ENCODE measurements around the gene CIAO3.
"Not testable (repeated sequence)": the region's sequence is repeated elsewhere in the genome, so short reads cannot be mapped to it uniquely, and the experiment has no call there.

Gene CIAO3

DNA sequence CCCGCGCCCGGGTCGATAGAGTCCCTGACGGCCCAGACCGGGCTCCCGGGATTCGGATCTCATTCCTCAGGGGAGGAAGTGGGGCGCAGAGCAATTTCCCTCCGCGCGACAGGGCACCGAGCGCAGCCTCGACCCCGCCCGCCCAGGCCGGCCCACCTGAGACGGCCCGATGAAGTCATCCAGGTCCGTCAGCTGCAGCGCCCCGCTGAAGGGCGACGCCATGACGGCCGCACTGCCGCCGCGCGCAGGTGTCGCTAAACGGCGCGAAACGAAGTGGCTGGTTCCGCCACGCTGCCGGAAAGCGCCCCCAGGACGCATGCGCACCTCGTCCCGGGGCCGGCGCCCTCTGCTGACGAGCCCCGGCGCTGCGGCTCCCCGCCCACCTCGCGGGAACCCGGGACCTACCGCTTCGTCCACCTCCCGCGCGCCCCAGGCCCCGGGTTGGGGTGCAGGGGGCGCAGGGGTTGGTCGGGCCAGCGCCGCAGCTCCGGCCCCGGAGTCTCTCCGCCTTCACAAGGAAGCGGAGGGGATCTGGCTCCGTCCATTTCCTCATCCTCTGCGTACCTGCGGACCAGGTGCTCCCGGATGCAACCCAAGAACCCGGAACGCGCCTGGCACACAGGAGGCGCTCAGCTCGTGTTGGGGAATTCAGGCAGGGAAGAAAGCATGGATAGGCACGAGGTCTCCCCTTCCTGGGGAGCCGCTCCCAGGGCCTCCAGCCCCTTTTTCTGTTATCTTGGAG lies at the start of gene CIAO3:
CIAO3 (minus strand) TSS at position 234 of the 742 bp plus-strand sequence; CDS start at position 222, 12 bp downstream.
- peak; percentile 92 for DNase-seq (ENCODE audit: low spot score)

DNA sequence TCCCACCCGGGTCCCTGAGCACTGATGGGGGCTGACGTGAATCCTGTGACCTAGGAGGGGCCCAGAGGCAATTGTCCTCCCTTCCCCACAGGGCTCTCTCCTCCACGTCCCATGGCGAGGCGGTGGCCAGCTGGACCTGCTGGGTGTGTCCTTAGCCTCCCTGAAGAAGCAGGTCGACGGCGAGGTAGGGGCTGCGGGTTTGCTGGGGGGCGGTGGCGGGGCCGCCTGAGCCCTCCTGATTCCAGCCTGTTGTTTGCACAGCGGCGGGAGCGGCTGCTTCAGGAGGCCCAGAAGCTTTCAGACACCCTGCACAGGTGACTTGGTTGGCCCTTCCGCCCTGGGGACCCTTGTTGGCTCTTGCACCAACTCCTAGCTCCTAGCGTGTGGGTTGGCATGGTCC lies 49.3 kb upstream of the CIAO3 start:
- DNase-seq (ENCODE audit: low spot score): no peak

DNA sequence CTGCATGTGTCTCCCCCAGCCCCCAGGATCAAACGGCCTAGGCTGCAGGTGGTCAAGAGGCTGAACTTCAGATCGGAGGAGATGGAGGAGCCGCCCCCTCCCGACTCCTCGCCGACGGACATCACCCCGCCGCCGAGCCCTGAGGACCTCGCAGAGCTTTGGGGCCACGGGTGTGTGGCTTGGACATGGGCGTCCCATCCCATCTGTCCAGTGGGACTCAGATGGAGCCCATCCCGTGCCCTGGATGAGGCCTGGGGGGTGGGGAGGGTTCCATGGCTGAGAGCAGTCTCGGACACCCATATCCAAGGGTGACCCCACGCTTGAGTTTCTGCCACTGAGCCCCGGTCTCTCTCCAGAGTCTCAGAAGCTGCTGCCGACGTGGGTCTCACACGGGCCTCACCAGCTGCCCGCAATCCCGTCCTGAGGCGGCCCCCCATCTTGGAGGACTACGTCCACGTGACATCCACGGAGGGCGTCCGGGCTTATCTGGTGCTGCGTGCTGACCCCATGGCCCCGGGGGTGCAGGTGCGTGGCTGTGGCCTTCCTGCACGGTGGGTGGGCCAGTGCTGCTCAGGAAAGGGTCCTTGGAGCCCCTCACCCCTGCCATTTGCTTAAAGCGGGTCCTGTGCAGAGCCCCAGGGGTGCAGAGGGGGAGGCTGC lies 48.5 kb upstream of the CIAO3 start:
- DNase-seq (ENCODE audit: low spot score): no peak

DNA sequence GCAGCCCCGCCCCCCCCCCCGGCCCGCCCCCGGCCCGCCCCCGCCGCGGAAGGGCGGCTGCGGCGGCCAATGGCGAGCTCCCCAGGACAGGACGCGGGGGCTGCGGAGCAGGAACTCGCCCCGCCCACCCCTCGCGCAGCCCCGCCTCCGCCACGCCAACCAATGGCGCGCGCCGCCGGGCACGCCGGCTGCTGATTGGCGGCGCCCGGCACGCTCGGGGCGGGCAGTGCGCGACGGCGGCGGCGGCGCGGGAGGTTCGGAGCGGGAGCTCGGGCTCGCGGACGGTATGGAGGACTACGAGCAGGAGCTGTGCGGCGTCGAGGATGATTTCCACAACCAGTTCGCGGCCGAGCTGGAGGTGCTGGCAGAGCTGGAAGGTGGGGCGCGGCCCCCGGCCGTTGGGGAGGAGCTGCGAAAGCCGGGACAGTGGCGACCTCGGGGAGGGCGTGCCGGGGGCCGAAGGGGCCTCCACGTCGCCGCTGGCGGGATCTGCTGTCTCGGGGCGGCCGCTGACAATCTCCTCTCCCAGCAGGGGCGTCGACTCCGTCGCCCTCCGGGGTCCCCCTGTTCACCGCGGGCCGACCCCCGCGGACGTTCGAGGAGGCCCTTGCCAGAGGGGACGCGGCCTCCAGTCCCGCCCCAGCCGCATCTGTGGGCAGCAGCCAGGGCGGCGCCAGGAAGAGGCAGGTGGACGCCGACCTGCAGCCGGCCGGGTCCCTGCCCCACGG lies 47.8 kb upstream of the CIAO3 start, which contains the start of gene CHTF18:
CHTF18 (plus strand) TSS at position 222 of the 728 bp plus-strand sequence; CDS start at position 287, 65 bp downstream.
- DNase-seq (ENCODE audit: low spot score): peak; percentile 100

DNA sequence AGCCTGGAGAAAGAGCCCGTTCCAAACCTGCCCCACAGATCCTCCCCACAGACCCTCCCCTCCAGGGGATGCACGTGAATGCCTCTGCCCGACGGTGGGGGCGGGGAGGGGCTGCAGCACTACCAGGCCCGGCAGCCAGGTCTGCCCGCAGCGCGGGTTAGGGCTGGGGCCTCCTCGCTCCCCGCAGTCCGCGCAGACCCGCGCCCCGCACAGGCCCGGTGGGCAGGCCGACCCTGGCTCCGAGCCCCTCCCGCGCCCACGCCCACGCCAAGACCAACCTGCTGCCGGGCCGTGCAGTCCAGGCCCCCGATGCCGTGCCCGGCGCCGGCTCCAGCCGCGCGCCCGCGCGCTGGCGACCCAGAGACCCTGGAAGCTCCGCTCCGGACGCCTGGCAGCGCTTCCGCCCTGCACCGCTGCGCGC lies 47.2 kb upstream of the CIAO3 start, which contains the start of gene RPUSD1:
RPUSD1 (minus strand) TSS at position 404 of the 421 bp plus-strand sequence. CDS start 644 bp downstream, outside the sequence.
- no peak for DNase-seq (ENCODE audit: low spot score)

DNA sequence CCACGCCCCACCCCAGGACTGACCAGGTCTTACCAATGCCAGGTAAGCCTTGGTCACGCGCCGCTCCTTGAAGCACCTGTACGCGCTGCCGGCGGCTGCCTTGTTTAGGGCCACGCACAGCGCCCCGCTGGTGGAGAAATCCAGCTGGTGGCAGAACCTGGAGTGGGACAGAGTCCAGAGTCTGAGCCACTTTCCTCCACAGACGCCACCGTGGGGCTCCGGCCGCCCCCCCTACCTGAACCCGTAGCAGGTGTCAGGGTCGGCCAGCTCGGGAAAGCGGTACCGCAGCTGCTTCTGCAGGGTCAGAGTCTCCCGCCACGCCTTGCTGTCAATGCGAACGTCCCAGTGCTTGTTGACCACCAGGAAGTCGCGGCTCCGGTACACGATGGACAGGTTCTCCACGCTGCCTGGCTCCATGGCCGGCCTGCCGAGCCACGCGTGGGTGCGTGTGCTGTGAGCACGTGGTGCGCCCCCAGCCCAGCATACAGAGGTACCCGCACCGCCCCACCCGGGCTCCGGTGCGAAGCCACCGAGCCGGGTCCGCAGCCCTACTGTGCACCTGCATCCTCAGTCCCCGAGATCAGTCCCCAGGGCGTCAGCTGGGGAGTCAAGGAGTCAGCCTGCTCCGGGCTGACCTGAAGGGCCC lies 46.6 kb upstream of the CIAO3 start:
- DNase-seq (ENCODE audit: low spot score): no peak

DNA sequence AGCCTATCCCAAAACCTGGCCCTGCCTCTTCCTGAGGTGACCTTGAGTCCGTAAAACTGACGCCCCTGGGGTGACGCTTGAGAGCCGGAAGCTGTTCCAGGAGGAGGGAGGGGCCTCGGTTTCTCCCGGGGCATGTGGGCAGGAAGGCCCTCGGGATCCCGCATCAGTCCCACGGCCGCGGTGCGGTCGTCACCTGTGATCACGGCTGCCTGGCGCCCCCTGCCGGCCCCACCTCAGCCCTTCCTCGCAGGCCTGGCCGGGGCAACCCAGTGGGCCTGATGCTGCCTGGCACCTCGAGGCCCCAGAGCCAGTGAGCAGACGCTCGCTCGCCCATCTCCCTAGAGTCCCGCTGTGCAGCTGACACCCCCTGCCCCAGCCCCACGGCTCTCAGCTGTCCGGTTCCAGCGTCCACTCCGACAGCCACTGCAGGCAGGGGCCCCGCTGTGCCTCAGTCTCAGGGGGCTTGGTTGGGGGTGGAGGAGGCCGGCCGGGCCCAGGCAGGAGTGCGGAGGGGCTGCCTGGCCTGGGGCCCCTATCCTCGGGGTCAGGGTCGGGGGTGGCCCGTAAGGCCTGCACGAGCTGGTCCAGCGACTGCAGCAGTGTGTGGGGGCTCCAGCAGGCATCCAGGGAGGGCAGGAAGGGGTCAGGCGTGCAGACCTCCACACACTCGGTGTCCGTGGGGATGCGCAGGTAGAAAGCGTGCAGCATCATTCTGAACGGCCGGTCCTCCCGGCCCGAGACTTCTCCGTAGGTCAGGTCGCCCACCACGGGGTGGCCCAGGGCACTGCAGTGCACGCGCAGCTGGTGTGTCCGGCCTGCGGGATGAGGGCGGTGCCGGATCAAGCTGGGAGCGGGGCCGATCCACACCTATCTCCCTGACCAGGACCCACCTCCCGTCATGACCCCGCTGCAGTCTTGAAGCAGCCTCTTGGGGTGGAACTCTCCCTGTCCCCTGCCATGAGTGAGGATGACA lies 45.1 kb upstream of the CIAO3 start:
- DNase-seq (ENCODE audit: low spot score): peak; percentile 74

DNA sequence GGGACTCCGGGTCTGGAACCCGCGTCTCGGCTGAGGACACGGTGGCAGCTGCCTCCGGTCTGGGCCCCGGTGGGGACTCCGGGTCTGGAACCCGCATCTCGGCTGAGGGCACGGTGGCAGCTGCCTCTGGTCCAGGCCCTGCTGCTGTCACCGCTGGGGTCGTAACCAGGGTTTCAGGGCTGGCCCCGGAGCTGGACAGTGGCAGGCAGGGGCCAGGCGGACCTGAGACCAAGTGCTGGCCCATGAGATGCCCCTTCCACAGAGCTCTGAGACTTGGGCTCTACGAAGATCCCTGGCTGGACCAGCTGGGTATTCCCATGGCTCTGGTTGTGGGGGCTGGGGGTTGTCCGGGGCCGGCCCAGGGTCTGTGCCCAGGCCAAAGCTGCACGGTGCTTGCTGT lies 43.6 kb upstream of the CIAO3 start:
- DNase-seq (ENCODE audit: low spot score): no peak

DNA sequence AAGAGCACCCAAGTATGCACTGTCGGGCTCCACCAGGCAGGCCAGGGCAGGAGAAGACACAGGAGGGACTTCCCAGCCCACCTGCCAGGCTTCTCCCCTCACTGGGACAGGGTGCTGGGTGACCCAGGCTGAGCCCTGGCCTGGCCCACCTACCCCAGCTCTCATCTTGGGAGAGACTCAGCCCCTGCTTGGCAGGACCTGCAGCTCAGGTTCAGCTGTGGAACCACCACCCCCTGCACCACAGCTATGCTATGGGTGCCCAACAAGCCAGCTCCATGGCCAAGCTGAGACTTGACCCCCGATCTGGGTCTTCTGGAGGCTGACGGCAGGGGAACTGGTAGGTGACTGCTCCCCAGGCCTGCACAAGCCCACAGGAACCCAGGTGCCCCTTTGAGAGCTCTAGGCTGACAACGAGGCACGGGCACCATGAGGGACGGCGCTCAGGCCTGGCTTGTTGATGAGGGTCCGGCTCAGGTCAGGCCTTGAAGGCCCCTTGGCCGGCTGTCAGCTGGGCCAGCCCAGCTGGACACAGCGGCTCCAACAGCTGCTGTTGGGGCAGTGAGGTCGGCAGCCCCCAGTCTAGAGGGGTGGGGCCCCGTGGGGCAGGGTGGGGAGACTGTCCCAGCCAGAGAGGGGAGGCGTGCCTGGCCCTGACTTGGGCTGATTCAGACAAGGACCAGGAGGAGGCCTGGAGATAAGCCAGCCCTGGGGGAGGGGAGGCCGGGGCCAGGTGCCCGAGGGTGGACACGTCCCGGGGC lies 42.8 kb upstream of the CIAO3 start:
- no peak for DNase-seq (ENCODE audit: low spot score)

DNA sequence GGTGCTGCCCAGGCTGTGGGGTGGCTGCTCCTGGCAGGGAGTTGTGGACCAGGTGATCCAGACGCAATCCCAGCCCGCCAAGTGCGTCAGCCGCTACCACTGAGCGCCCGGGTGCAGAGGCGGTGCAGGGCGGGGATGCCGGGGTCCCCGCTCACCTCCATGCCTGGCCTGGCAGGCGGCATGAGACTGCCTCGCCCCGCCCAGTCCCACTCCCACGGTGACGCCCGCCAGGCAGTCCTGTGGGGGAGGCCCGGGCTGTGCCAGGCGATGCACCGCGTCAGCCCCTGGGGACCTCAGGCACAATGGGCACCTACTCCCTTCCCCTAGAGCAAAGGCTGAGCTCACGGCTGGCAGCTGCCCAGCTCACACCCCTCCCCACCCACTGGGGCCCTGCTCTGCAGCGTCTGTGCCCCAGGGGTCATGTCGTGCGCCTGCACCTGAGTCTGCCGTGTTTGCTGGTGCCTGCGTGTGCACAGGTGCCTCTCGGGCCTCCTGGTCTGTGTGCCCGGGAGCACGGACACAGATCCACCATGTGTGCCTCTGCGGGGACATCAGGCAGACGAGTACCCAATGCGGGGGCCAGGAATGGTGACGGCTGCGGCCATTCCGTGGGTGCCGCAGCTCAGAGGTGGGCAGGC lies 42.1 kb upstream of the CIAO3 start:
- no peak for DNase-seq (ENCODE audit: low spot score)

DNA sequence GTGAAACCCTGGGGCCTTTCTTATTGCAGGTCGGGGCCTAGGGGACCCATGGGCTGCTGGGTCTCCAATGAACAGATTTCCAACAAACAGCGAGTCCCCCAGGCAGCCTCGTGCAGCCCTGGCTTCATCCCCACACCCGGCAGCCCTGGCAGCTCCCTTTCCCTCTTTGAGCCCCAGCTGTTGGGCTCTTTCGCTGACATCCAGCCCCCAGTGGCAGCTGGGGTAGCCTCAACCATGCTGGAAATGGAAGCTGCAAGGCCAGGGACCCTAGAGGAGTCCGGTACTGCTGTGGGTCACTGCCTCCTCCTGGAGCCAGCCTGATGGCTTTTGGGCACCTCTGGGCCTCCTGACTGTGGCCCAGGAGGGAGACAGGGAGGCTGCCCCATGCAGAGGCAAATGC lies 41.5 kb upstream of the CIAO3 start:
- DNase-seq (ENCODE audit: low spot score): no peak

DNA sequence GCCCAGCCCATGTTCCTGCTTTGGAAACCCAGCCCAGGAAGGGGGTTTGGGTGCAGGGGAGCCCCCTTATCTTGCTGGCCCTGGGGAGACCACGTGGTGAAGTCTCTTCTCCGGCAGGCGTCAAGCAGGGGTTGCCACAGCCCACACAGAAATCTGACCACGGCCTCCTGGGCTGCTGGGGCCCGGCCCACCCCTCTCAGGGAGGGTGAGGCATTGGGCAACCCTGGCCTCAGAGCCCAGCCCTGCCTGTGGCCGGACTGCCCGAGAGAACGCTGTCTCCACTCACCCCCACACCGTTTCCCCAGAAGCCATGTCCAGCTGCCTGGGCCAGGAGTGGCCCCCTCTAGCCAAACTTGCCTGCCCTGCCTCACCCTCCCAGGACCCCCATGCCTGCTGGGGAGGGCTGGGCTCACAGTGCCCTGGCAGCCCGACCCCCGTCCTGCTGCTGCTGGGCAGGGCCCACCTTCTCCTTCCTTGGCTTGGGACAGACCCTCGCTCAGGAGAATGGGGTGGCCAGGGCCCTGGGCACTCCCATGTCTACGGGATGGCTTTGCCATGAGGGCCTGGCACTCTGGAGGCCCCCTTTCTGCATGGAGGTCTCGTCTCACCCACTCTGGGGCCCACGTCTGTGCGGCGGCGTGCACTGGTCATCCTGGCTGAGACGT lies 40.7 kb upstream of the CIAO3 start:
- DNase-seq (ENCODE audit: low spot score): no peak

DNA sequence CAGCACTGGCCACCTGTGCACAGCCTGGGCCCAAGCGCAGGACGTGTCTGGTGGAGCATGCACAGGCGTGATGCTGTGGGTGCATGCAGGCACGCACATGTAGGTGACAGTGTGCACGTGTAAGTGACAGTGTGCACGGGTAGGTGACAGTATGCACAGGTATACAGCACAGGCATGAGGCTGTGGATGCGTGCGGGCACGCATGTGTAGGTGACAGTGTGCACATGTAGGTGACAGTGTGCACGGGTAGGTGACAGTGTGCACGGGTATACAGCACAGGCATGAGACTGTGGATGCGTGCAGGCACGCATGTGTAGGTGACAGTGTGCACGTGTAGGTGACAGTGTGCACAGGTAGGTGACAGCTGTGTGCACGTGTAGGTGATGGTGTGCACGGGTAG lies 39.5 kb upstream of the CIAO3 start:
- no peak for DNase-seq (ENCODE audit: low spot score)

DNA sequence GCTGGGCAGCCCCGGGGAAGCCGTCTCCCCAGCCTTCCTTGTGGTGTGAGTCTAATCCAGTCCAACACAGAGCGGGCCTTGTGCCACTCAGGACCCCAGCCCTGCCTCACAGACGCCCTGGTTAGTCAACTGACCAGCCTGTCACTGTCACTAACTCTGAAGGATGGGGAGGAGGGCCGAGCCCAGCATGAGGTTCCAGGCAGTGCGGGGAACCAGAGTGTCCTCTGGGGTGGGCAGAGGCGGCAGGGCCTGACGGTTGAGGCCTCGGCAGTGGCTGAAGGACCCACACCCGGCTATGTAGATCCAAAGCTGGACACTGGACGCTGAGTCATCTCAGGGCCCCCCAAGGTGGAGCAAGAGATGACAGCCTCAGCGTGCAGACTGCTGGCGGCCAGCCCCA lies 38.8 kb upstream of the CIAO3 start:
- no peak for DNase-seq (ENCODE audit: low spot score)

DNA sequence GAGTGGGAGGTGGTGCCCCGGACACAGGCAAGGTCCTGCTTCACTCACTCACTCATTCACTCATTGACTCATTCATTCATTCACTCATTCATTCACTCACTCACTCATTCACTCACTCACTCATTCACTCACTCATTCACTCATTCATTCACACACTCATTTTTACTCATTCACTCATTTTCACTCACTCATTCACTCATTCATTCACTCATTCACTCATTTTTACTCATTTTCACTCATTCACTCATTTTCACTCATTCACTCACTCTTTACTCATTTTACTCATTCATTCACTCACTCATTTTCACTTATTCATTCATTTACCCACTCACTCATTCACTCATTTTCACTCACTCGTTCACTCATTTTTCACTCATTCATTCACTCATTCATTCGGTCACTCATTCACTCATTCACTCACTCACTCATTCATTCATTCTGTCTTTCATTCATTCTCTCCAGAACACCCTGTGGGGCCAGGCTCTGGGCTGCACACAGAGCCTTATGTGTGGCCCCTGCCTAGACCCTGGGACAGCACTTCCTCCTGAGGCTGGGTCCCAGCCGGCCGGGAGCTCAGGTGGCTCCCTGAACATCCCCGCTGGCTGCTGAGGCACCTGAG lies 38.2 kb upstream of the CIAO3 start:
- DNase-seq (ENCODE audit: low spot score): no peak

DNA sequence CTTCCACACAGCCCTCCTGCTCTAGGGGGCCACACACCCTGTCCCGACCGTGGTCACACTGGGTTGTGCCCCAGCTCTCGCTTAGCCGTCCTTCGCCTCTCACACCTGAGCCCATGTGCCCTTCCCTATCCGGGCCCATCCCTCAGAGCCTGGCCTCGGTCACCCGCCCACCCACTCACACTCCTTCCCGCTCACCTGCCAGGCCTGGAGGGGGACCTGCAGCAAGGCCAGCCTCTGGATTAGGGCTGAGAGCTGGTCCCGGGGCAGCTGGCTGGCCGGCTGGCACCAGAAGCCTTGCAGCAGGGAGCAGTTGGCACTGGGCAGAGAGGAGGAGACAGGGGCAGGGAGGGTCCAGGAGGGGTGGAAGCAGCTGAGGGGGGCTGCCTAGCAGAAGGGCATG lies 37.6 kb upstream of the CIAO3 start:
- no peak for DNase-seq (ENCODE audit: low spot score)

DNA sequence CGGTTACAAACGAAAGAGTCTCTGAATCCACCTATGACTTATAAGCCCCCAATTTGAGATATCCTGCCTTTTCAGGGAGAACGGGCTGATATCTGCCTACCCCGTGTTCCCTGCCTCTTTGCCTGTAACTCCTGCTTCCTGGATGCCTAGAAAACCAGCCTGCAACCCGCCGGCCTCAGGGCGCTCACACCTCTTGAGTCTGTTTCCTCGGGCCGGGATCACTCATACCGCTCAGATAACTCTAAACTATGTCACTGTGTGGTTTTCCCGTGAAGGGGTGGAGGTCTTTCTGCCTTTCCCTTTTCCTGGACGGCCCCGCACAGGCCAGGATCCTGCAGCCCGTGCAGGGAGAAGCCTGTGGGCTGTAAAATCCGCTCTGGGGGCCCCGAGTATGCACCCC lies 37.0 kb upstream of the CIAO3 start:
- no peak for DNase-seq (ENCODE audit: low spot score)

DNA sequence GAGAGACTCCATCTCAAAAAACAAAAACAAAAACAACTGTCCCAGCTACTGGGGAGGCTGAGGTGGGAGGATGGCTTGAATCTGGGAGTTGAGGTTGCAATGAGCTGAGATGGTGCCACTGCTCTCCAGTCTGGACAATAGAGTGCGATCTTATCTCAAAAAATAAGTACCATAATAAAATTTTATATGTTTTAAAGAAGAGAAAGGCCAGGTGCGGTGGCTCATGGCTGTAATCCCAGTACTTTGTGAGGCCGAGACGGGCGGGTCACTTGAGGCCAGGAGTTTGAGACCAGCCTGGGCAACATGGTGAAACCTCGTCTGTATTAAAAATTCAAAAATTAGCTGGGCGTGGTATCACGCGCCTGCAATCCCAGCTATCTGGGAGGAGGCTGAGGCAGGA lies 36.0 kb upstream of the CIAO3 start:
- no peak for DNase-seq (ENCODE audit: low spot score)

DNA sequence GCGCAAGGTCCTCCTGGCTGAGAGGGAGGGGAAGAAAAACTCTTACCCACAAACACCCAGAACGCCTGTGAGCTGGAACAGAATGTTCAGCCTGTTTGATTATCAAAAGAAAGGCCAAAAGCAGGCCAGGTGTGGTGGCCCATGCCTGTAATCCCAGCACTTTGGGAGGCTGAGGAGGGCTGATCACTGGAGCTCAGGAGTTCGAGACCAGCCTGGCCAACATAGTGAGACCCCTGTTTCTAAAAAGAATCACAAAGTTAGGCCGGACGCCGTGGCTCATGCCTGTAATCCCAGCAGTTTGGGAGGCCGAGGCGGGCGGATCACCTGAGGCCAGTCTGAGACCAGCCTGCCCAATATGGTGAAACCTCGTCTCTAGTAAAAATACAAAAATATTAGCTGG lies 35.5 kb upstream of the CIAO3 start:
- DNase-seq (ENCODE audit: low spot score): not testable (repeated sequence)

Measured in germinal center (tissue), 1 donor.